SH-SY5Y (cell line): Measurements from ENCODE around the gene PAPPA.

ENCODE experiments used
- GATA2 ChIP-seq: IDR thresholded peaks from 2 replicates; pipeline ENCODE4 v1.6.1; 2011; ENCODE audit warnings: mild to moderate bottlenecking, low read depth, low read length
- GATA3 ChIP-seq: IDR thresholded peaks from 2 replicates; pipeline ENCODE4 v1.6.1; 2011; ENCODE audit warnings: low read depth, mild to moderate bottlenecking, low read length, moderate library complexity

DNA sequence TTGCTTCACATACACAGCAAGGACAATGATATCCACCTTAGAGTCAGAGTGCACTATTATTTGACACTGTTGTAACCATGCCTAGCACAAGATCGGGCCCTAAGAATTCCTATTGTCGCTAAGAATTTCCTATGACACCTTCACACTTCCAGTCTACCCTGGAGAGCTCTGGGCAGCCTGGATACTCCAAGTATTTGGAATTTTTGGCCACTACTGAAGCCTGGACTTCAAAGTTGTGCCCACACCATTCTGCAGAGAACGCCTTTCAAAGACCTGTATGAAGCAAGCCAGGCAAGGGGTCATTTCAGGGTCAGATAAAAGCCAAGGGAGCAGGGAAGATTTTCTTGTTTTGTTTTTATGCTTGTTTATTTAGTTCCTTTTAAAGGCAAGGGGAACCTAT is 179.7 kb downstream of the PAPPA start:
- TF ChIP-seq GATA3 (no peak), GATA2 (no peak)
